DMS79 (cell line): Measurements from ENCODE around the gene NTM.

Experiments used
- DNase-seq: peaks from one replicate; lab custom pipeline; 2025; lab: John Stamatoyannopoulos, UW

Gene NTM

GRCh38 chr11:131499199-131499598 is 128.8 kb downstream of the NTM start:
- no peak for DNase-seq

- no peak for DNase-seq
Observed at GRCh38 chr11:131503017-131503416, 132.6 kb downstream of the NTM start.

- no peak for DNase-seq
Observed at GRCh38 chr11:131504199-131504949, 134.0 kb downstream of the NTM start.

GRCh38 chr11:131506348-131506747 is 135.9 kb downstream of the NTM start:
- no peak for DNase-seq

GRCh38 chr11:131510662-131511061 is 140.2 kb downstream of the NTM start:
- no peak for DNase-seq

GRCh38 chr11:131511794-131512193 is 141.4 kb downstream of the NTM start:
- DNase-seq: no peak

- DNase-seq: no peak
Observed at GRCh38 chr11:131512228-131512627, 141.8 kb downstream of the NTM start.

- DNase-seq: no peak
Observed at GRCh38 chr11:131514062-131514461, 143.6 kb downstream of the NTM start.

- no peak for DNase-seq
Observed at GRCh38 chr11:131518305-131518838, 148.0 kb downstream of the NTM start.

GRCh38 chr11:131522851-131523250 is 152.4 kb downstream of the NTM start:
- DNase-seq: no peak

GRCh38 chr11:131530407-131530806 is 160.0 kb downstream of the NTM start:
- no peak for DNase-seq

GRCh38 chr11:131533149-131533548 is 162.7 kb downstream of the NTM start:
- no peak for DNase-seq

GRCh38 chr11:131533998-131534397 is 163.6 kb downstream of the NTM start:
- no peak for DNase-seq

- DNase-seq: no peak
Observed at GRCh38 chr11:131534611-131535010, 164.2 kb downstream of the NTM start.

- DNase-seq: no peak
Observed at GRCh38 chr11:131536159-131536558, 165.7 kb downstream of the NTM start.

GRCh38 chr11:131537196-131537595 is 166.8 kb downstream of the NTM start:
- no peak for DNase-seq

- DNase-seq: no peak
Observed at GRCh38 chr11:131537748-131538147, 167.3 kb downstream of the NTM start.

- no peak for DNase-seq
Observed at GRCh38 chr11:131538322-131538721, 167.9 kb downstream of the NTM start.

- no peak for DNase-seq
Observed at GRCh38 chr11:131540676-131541075, 170.3 kb downstream of the NTM start.

GRCh38 chr11:131543389-131544025 is 173.1 kb downstream of the NTM start:
- no peak for DNase-seq

GRCh38 chr11:131544591-131544990 is 174.2 kb downstream of the NTM start:
- DNase-seq: no peak

- no peak for DNase-seq
Observed at GRCh38 chr11:131546218-131546895, 175.9 kb downstream of the NTM start.

- DNase-seq: no peak
Observed at GRCh38 chr11:131549099-131549498, 178.7 kb downstream of the NTM start.
